ENCODE data around the gene ENOX1. TPM values are rescaled to one million over a fixed set of nuclear protein-coding genes. Genes with fewer than 3 reads are reported as not detected.

ENOX1 gene
- total RNA-seq, 2 donors from 2014 or later, result 0.33 TPM; not detected in 1

- H3K36me3 Mint-ChIP-seq (ENCODE audit: low read depth), result no peaks in the 10 kb centered on the region
- no peaks in the 10 kb centered on the region for H3K36me3 ChIP-seq (ENCODE audit: control insufficient read depth, insufficient read depth, low read length)
- no peaks in the 10 kb centered on the region for H3K4me1 Mint-ChIP-seq
These were observed 37.3 kb downstream of the ENOX1 start for GRCh38 chr13:43749503-43749902.

GRCh38 chr13:43744261-43745031 is 42.3 kb downstream of the ENOX1 start:
- Mint-ChIP-seq H3K36me3 (ENCODE audit: low read depth) (no peaks in the 10 kb centered on the region), H3K9me3 (no peaks in the 10 kb centered on the region)
- no peaks in the 10 kb centered on the region for H3K4me1 ChIP-seq (ENCODE audit: control insufficient read depth, insufficient read depth, low read length)

More at GRCh38 chr13:43749503-43749902, 37.3 kb downstream of the ENOX1 start:
- Histone ChIP-seq H3K4me3 (ENCODE audit: low read length) (no peak overlapping the region), H3K27ac (ENCODE audit: low read depth, low read length) (no peak overlapping the region), H3K27me3 (ENCODE audit: control insufficient read depth, insufficient read depth, low read length, poor library complexity, severe bottlenecking) (peaks cover 6% of the 10 kb centered on the region), H3K9ac (ENCODE audit: extremely low read depth, low read length, poor library complexity, severe bottlenecking) (no peak overlapping the region), H3K4me1 (ENCODE audit: control insufficient read depth, insufficient read depth, low read length) (no peaks in the 10 kb centered on the region), H3K9me3 (ENCODE audit: control insufficient read depth, low read length) (no peaks in the 10 kb centered on the region)
- TF ChIP-seq, protein P1, sequence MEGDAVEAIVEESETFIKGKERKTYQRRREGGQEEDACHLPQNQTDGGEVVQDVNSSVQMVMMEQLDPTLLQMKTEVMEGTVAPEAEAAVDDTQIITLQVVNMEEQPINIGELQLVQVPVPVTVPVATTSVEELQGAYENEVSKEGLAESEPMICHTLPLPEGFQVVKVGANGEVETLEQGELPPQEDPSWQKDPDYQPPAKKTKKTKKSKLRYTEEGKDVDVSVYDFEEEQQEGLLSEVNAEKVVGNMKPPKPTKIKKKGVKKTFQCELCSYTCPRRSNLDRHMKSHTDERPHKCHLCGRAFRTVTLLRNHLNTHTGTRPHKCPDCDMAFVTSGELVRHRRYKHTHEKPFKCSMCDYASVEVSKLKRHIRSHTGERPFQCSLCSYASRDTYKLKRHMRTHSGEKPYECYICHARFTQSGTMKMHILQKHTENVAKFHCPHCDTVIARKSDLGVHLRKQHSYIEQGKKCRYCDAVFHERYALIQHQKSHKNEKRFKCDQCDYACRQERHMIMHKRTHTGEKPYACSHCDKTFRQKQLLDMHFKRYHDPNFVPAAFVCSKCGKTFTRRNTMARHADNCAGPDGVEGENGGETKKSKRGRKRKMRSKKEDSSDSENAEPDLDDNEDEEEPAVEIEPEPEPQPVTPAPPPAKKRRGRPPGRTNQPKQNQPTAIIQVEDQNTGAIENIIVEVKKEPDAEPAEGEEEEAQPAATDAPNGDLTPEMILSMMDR (conservative IDR thresholded peaks at IDR 0.05), result no peak
- no peak for DNase-seq
- H3K4me3 Mint-ChIP-seq, result no peak overlapping the region
- peaks cover 8% of the 10 kb centered on the region for H3K27me3 Mint-ChIP-seq (ENCODE audit: insufficient read depth)
- no peaks in the 10 kb centered on the region for H3K9me3 Mint-ChIP-seq
- 57% methylated on average over 1 of the region's 1 CpG; no CpG with 5 or more reads in 1 of the 2 experiments for WGBS, 2 experiments (ENCODE audit: insufficient coverage in 1 of 2, insufficient read length in 1 of 2)
- no peak overlapping the region for H3K27ac Mint-ChIP-seq

DNA sequence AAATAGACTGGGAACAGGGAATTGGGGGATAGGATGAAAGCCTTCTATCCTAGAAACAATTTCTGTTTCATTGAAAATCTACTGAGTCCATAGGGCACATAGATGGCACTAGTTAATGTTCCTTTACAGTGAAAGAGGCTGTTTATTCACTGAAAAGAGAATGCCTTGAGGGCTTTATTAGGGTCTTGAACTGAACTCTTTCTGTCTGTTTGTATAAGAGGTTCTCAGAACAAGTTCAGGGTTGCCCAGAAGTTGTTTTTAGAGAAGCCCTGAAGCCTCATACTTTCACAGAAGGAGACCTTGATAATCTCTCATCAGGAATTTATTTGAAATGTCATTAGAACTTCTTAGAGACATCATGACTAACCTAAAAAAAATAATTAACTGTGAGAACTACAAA is 43.9 kb downstream of the ENOX1 start:
- Mint-ChIP-seq H3K4me3 (no peak overlapping the region), H3K27ac (no peak overlapping the region), H3K36me3 (ENCODE audit: low read depth) (no peaks in the 10 kb centered on the region), H3K9me3 (no peaks in the 10 kb centered on the region), H3K4me1 (no peaks in the 10 kb centered on the region), H3K27me3 (ENCODE audit: insufficient read depth) (peaks cover 14% of the 10 kb centered on the region)
- no peaks in the 10 kb centered on the region for H3K36me3 ChIP-seq (ENCODE audit: control insufficient read depth, insufficient read depth, low read length)
- peaks cover 18% of the 10 kb centered on the region for H3K27me3 ChIP-seq (ENCODE audit: control insufficient read depth, insufficient read depth, low read length, poor library complexity, severe bottlenecking)
- H3K27ac ChIP-seq (ENCODE audit: low read depth, low read length), result no peak overlapping the region
- H3K4me1 ChIP-seq (ENCODE audit: control insufficient read depth, insufficient read depth, low read length), result no peaks in the 10 kb centered on the region
- no peak overlapping the region for H3K4me3 ChIP-seq (ENCODE audit: low read length)
- H3K9me3 ChIP-seq (ENCODE audit: control insufficient read depth, low read length), result no peaks in the 10 kb centered on the region
- TF ChIP-seq, protein P1 (conservative IDR thresholded peaks at IDR 0.05), result no peak
- DNase-seq, result no peak
- H3K9ac ChIP-seq (ENCODE audit: extremely low read depth, low read length, poor library complexity, severe bottlenecking), result no peak overlapping the region

More at GRCh38 chr13:43744261-43745031, 42.3 kb downstream of the ENOX1 start:
- H3K4me1 Mint-ChIP-seq, result no peaks in the 10 kb centered on the region
- DNase-seq, result no peak
- TF ChIP-seq, protein P1 (conservative IDR thresholded peaks at IDR 0.05), result no peak
- Histone ChIP-seq H3K9me3 (ENCODE audit: control insufficient read depth, low read length) (no peaks in the 10 kb centered on the region), H3K27me3 (ENCODE audit: control insufficient read depth, insufficient read depth, low read length, poor library complexity, severe bottlenecking) (peaks cover 24% of the 10 kb centered on the region), H3K27ac (ENCODE audit: low read depth, low read length) (no peak overlapping the region), H3K36me3 (ENCODE audit: control insufficient read depth, insufficient read depth, low read length) (no peaks in the 10 kb centered on the region), H3K9ac (ENCODE audit: extremely low read depth, low read length, poor library complexity, severe bottlenecking) (no peak overlapping the region), H3K4me3 (ENCODE audit: low read length) (no peak overlapping the region)
- H3K27me3 Mint-ChIP-seq (ENCODE audit: insufficient read depth), result peaks cover 14% of the 10 kb centered on the region
- no peak overlapping the region for H3K4me3 Mint-ChIP-seq
- WGBS, 2 experiments (ENCODE audit: insufficient coverage in 1 of 2, insufficient read length in 1 of 2), result 85 to 100% methylated on average over 4 to 5 of the region's 5 CpGs
- H3K27ac Mint-ChIP-seq, result no peak overlapping the region

Measured in endodermal cell (in vitro differentiated cells).